Vagina (tissue), 2 donors: ENCODE measurements around the gene PRDM16.

Experiments used
- POLR2A ChIP-seq, 2 donors: fragments of 450-650 bp; IDR thresholded peaks; one replicate each; pipeline ENCODE4 v1.6.1; 2017; ENCODE audit warnings: antibody characterized with exemption in 2 of 2, mild to moderate bottlenecking in 2 of 2, moderate library complexity in 2 of 2
- POLR2AphosphoS5 ChIP-seq, 2 donors: sonication (generic); formaldehyde crosslinking; IDR thresholded peaks; one replicate each; pipeline ENCODE4 v1.9.0; 2017; ENCODE audit warnings: antibody characterized with exemption in 2 of 2, mild to moderate bottlenecking in 2 of 2, low read depth in 1 of 2; ENCODE audit not compliant: insufficient read depth in 1 of 2
- TF ChIP-seq, protein P1 (sequence below), 3 experiments: fragments of 450-650 bp in 2 of 3; fragments of 200-600 bp in 1 of 3; sonication (generic) in 1 of 3; IDR thresholded peaks; one replicate each; pipeline ENCODE4 v1.5.1; 2017 to 2019; ENCODE audit warnings: antibody characterized with exemption in 3 of 3, mild to moderate bottlenecking in 2 of 3, moderate library complexity in 2 of 3

DNA sequence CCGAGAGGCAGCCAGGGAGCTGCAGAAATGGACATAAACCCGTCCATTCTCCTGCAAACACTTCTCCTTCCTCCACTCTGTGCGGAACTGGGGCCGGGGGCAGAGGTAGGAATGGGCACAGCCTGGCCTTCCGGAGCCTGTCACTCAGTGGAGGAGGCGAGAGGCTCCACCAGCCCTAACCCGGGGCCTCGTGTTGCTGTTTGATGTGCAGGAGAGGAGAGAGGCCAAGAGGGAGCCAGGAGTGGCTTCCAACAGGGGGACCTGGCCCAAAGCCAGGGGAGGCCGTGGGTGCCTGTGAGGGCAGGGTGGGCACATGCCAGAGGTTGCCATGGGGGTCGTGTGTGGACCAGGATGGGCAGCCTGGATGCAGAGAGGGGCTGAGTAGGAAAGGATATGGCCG is 227.3 kb downstream of the PRDM16 start:
- TF ChIP-seq, protein P1, sequence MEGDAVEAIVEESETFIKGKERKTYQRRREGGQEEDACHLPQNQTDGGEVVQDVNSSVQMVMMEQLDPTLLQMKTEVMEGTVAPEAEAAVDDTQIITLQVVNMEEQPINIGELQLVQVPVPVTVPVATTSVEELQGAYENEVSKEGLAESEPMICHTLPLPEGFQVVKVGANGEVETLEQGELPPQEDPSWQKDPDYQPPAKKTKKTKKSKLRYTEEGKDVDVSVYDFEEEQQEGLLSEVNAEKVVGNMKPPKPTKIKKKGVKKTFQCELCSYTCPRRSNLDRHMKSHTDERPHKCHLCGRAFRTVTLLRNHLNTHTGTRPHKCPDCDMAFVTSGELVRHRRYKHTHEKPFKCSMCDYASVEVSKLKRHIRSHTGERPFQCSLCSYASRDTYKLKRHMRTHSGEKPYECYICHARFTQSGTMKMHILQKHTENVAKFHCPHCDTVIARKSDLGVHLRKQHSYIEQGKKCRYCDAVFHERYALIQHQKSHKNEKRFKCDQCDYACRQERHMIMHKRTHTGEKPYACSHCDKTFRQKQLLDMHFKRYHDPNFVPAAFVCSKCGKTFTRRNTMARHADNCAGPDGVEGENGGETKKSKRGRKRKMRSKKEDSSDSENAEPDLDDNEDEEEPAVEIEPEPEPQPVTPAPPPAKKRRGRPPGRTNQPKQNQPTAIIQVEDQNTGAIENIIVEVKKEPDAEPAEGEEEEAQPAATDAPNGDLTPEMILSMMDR (IDR thresholded peaks at IDR 0.05): no peak
- TF ChIP-seq POLR2A (IDR thresholded peaks at IDR 0.05) (no peak), POLR2AphosphoS5 (IDR thresholded peaks at IDR 0.05; ENCODE audit: insufficient read depth in 1 of 2, low read depth in 1 of 2) (no peak)
